GM12892 (cell line): ENCODE data around the gene IGF1R.

Experiments
- POLR2A ChIP-seq: IDR thresholded peaks from 2 replicates; pipeline ENCODE4 v1.6.1; 2011; ENCODE audit warnings: low read depth, low read length, control low read depth
- POLR2AphosphoS5 ChIP-seq: IDR thresholded peaks from 2 replicates; pipeline ENCODE4 v1.6.1; 2011; ENCODE audit warnings: low read depth, low read length, control low read depth

GRCh38 chr15:98738689-98739401 is 90.5 kb downstream of the IGF1R start:
- no peak for TF ChIP-seq POLR2A
- TF ChIP-seq POLR2AphosphoS5 = no peak
